HEK293 (cell line): ENCODE results near the gene CCNJL.
A peak's percentile ranks its signal among the peaks of the same experiment; 100 is the strongest.

Source experiments
- GLI4 ChIP-seq: fragments of 450-650 bp; formaldehyde crosslinking; IDR thresholded peaks from 2 replicates; pipeline ENCODE4 v1.5.1; 2016; ENCODE audit warnings: missing biosample characterization, missing genetic modification characterization
- GLIS1 ChIP-seq: fragments of 450-650 bp; formaldehyde crosslinking; IDR thresholded peaks from 2 replicates; pipeline ENCODE4 v1.5.1; 2016; ENCODE audit warnings: missing biosample characterization, missing genetic modification characterization
- KLF9 ChIP-seq: fragments of 450-650 bp; formaldehyde crosslinking; IDR thresholded peaks from 2 replicates; pipeline ENCODE4 v1.5.1; 2016; ENCODE audit warnings: missing biosample characterization, missing genetic modification characterization, low read depth
- MYNN ChIP-seq: fragments of 450-650 bp; formaldehyde crosslinking; IDR thresholded peaks from 2 replicates; pipeline ENCODE4 v1.5.1; 2016; ENCODE audit warnings: missing biosample characterization, missing genetic modification characterization, borderline replicate concordance
- ZBTB48 ChIP-seq: fragments of 450-650 bp; formaldehyde crosslinking; IDR thresholded peaks from 2 replicates; pipeline ENCODE4 v1.5.1; 2016; ENCODE audit warnings: missing biosample characterization, missing genetic modification characterization
- ZBTB7A ChIP-seq: fragments of 450-650 bp; formaldehyde crosslinking; IDR thresholded peaks from 2 replicates; pipeline ENCODE4 v1.5.1; 2016; ENCODE audit warnings: low read depth, missing biosample characterization, missing genetic modification characterization
- ZFP69B ChIP-seq: fragments of 450-650 bp; formaldehyde crosslinking; IDR thresholded peaks from 2 replicates; pipeline ENCODE4 v1.5.1; 2016; ENCODE audit warnings: missing biosample characterization, missing genetic modification characterization
- ZNF114 ChIP-seq: fragments of 450-650 bp; formaldehyde crosslinking; IDR thresholded peaks from 2 replicates; pipeline ENCODE4 v1.5.0; 2017; ENCODE audit warnings: missing biosample characterization, missing genetic modification characterization
- ZNF132 ChIP-seq: fragments of 450-650 bp; formaldehyde crosslinking; IDR thresholded peaks from 2 replicates; pipeline ENCODE4 v1.5.1; 2017; ENCODE audit warnings: missing biosample characterization, missing genetic modification characterization, borderline replicate concordance
- ZNF202 ChIP-seq: fragments of 450-650 bp; formaldehyde crosslinking; IDR thresholded peaks from 2 replicates; pipeline ENCODE4 v1.5.1; 2016; ENCODE audit warnings: missing biosample characterization, missing genetic modification characterization, borderline replicate concordance
- ZNF214 ChIP-seq: fragments of 450-650 bp; formaldehyde crosslinking; IDR thresholded peaks from 2 replicates; pipeline ENCODE4 v1.5.1; 2017; ENCODE audit warnings: missing biosample characterization, mild to moderate bottlenecking, missing genetic modification characterization, borderline replicate concordance
- ZNF350 ChIP-seq: fragments of 450-650 bp; formaldehyde crosslinking; IDR thresholded peaks from 2 replicates; pipeline ENCODE4 v1.5.0; 2017; ENCODE audit warnings: missing biosample characterization, mild to moderate bottlenecking, missing genetic modification characterization
- ZNF600 ChIP-seq: fragments of 450-650 bp; formaldehyde crosslinking; IDR thresholded peaks from 2 replicates; pipeline ENCODE4 v1.5.1; 2016; ENCODE audit warnings: missing biosample characterization, missing genetic modification characterization
- ZNF629 ChIP-seq: fragments of 450-650 bp; formaldehyde crosslinking; IDR thresholded peaks from 2 replicates; pipeline ENCODE4 v1.5.1; 2017; ENCODE audit warnings: missing biosample characterization, missing genetic modification characterization
- ZNF670 ChIP-seq: fragments of 450-650 bp; formaldehyde crosslinking; IDR thresholded peaks from 2 replicates; pipeline ENCODE4 v1.5.1; 2016; ENCODE audit warnings: missing biosample characterization, missing genetic modification characterization, low read depth
- TF ChIP-seq, protein P1 (sequence below): fragments of 450-650 bp; formaldehyde crosslinking; IDR thresholded peaks from 2 replicates; pipeline ENCODE4 v1.5.1; 2016; ENCODE audit warnings: missing biosample characterization, missing genetic modification characterization
- TF ChIP-seq, protein P2 (sequence below): fragments of 450-650 bp; formaldehyde crosslinking; IDR thresholded peaks from 2 replicates; pipeline ENCODE4 v1.5.0; 2017; ENCODE audit warnings: missing biosample characterization, missing genetic modification characterization, borderline replicate concordance
- TF ChIP-seq, protein P3 (sequence below): fragments of 450-650 bp; formaldehyde crosslinking; conservative IDR thresholded peaks from 2 replicates; pipeline ENCODE4 v1.5.1; 2016; ENCODE audit warnings: low read depth, missing biosample characterization, missing genetic modification characterization
- TF ChIP-seq, protein P4 (sequence below): fragments of 450-650 bp; formaldehyde crosslinking; IDR thresholded peaks from 2 replicates; pipeline ENCODE4 v1.5.1; 2016; ENCODE audit warnings: missing biosample characterization, missing genetic modification characterization
- TF ChIP-seq, protein P5 (sequence below): fragments of 450-650 bp; formaldehyde crosslinking; conservative IDR thresholded peaks from 2 replicates; pipeline ENCODE4 v1.5.1; 2016; ENCODE audit warnings: low read depth, missing biosample characterization, missing genetic modification characterization
- TF ChIP-seq, protein P6 (sequence below): fragments of 450-650 bp; formaldehyde crosslinking; IDR thresholded peaks from 2 replicates; pipeline ENCODE4 v1.5.1; 2017; ENCODE audit warnings: missing biosample characterization, missing genetic modification characterization

CCNJL gene

DNA sequence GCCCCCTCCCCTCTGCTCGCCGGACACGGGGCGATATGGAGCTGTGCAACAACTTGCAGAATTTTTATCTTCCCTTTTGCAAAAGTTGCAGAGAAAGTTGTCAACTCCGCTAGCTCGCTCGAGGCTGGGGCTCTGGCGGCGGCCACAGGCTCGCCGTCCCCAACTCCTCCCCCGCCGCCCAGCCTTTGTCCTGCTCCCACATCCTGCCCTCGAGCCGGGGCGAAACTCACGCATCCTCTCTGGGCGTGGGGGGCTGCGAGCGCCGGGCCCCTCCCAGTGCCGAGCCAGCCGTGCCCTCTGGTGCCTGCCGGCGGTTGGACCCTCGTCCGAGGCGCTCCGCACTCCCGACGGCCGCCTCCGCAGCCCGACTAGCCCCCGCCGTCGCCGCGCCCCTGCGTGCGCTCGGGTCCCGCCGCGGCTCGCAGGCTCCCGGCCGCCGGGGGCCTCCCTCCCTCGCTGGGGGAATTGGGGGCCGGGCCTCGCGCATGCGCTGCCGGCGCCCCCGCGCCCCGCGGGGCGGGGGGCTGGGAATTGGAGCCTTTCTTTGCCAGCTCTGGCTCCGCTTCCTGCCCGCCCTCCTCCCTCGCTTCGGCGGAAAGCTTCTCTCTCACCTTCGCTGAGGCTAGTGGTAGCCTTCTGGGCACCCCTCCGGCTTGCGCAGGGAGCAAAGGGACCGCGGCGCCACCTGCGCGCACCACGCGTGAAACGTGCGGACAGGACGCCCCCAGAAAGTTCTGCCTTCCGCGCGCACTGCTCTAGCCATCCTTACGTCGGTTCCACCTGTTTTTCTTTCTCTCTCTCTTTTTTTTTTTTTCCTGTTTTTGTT lies at the start of gene CCNJL (continued):
- TF ChIP-seq, protein P1, sequence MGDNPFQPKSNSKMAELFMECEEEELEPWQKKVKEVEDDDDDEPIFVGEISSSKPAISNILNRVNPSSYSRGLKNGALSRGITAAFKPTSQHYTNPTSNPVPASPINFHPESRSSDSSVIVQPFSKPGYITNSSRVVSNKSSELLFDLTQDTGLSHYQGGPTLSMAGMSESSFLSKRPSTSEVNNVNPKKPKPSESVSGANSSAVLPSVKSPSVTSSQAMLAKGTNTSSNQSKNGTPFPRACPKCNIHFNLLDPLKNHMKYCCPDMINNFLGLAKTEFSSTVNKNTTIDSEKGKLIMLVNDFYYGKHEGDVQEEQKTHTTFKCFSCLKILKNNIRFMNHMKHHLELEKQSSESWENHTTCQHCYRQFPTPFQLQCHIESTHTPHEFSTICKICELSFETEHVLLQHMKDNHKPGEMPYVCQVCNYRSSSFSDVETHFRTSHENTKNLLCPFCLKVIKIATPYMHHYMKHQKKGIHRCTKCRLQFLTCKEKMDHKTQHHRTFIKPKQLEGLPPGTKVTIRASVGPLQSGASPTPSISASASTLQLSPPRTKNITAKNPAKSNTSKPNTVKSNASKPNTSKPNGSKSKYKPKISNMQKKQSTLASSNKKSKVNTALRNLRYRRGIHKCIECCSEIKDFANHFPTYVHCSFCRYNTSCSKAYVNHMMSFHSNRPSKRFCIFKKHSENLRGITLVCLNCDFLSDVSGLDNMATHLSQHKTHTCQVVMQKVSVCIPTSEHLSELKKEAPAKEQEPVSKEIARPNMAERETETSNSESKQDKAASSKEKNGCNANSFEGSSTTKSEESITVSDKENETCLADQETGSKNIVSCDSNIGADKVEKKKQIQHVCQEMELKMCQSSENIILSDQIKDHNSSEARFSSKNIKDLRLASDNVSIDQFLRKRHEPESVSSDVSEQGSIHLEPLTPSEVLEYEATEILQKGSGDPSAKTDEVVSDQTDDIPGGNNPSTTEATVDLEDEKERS (tag by site-specific recombination), result no peak
- TF ChIP-seq ZNF629 (tag by site-specific recombination), result peak; percentile 31; the same call in 1 of the 2 replicates
- TF ChIP-seq ZNF350, result no peak
- no peak for TF ChIP-seq GLI4 (tag by site-specific recombination)
- no peak for TF ChIP-seq ZBTB7A (tag by site-specific recombination)
- TF ChIP-seq, protein P2, sequence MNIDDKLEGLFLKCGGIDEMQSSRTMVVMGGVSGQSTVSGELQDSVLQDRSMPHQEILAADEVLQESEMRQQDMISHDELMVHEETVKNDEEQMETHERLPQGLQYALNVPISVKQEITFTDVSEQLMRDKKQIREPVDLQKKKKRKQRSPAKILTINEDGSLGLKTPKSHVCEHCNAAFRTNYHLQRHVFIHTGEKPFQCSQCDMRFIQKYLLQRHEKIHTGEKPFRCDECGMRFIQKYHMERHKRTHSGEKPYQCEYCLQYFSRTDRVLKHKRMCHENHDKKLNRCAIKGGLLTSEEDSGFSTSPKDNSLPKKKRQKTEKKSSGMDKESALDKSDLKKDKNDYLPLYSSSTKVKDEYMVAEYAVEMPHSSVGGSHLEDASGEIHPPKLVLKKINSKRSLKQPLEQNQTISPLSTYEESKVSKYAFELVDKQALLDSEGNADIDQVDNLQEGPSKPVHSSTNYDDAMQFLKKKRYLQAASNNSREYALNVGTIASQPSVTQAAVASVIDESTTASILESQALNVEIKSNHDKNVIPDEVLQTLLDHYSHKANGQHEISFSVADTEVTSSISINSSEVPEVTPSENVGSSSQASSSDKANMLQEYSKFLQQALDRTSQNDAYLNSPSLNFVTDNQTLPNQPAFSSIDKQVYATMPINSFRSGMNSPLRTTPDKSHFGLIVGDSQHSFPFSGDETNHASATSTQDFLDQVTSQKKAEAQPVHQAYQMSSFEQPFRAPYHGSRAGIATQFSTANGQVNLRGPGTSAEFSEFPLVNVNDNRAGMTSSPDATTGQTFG (tag by site-specific recombination), result no peak
- TF ChIP-seq ZFP69B (tag by site-specific recombination), result peak; percentile 52; the same call in 1 of the 2 replicates
- no peak for TF ChIP-seq ZNF132 (tag by site-specific recombination)
- TF ChIP-seq, protein P3, sequence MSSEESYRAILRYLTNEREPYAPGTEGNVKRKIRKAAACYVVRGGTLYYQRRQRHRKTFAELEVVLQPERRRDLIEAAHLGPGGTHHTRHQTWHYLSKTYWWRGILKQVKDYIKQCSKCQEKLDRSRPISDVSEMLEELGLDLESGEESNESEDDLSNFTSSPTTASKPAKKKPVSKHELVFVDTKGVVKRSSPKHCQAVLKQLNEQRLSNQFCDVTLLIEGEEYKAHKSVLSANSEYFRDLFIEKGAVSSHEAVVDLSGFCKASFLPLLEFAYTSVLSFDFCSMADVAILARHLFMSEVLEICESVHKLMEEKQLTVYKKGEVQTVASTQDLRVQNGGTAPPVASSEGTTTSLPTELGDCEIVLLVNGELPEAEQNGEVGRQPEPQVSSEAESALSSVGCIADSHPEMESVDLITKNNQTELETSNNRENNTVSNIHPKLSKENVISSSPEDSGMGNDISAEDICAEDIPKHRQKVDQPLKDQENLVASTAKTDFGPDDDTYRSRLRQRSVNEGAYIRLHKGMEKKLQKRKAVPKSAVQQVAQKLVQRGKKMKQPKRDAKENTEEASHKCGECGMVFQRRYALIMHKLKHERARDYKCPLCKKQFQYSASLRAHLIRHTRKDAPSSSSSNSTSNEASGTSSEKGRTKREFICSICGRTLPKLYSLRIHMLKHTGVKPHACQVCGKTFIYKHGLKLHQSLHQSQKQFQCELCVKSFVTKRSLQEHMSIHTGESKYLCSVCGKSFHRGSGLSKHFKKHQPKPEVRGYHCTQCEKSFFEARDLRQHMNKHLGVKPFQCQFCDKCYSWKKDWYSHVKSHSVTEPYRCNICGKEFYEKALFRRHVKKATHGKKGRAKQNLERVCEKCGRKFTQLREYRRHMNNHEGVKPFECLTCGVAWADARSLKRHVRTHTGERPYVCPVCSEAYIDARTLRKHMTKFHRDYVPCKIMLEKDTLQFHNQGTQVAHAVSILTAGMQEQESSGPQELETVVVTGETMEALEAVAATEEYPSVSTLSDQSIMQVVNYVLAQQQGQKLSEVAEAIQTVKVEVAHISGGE, result no peak
- peak; percentile 17; the same call in 1 of the 2 replicates for TF ChIP-seq GLIS1 (tag by site-specific recombination)
- TF ChIP-seq, protein P4, sequence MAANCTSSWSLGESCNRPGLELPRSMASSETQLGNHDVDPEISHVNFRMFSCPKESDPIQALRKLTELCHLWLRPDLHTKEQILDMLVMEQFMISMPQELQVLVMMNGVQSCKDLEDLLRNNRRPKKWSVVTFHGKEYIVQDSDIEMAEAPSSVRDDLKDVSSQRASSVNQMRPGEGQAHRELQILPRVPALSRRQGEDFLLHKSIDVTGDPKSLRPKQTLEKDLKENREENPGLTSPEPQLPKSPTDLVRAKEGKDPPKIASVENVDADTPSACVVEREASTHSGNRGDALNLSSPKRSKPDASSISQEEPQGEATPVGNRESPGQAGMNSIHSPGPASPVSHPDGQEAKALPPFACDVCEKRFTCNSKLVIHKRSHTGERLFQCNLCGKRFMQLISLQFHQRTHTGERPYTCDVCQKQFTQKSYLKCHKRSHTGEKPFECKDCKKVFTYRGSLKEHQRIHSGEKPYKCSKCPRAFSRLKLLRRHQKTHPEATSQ (tag by site-specific recombination), result no peak
- no peak for TF ChIP-seq ZNF202 (tag by site-specific recombination)
- TF ChIP-seq, protein P5, sequence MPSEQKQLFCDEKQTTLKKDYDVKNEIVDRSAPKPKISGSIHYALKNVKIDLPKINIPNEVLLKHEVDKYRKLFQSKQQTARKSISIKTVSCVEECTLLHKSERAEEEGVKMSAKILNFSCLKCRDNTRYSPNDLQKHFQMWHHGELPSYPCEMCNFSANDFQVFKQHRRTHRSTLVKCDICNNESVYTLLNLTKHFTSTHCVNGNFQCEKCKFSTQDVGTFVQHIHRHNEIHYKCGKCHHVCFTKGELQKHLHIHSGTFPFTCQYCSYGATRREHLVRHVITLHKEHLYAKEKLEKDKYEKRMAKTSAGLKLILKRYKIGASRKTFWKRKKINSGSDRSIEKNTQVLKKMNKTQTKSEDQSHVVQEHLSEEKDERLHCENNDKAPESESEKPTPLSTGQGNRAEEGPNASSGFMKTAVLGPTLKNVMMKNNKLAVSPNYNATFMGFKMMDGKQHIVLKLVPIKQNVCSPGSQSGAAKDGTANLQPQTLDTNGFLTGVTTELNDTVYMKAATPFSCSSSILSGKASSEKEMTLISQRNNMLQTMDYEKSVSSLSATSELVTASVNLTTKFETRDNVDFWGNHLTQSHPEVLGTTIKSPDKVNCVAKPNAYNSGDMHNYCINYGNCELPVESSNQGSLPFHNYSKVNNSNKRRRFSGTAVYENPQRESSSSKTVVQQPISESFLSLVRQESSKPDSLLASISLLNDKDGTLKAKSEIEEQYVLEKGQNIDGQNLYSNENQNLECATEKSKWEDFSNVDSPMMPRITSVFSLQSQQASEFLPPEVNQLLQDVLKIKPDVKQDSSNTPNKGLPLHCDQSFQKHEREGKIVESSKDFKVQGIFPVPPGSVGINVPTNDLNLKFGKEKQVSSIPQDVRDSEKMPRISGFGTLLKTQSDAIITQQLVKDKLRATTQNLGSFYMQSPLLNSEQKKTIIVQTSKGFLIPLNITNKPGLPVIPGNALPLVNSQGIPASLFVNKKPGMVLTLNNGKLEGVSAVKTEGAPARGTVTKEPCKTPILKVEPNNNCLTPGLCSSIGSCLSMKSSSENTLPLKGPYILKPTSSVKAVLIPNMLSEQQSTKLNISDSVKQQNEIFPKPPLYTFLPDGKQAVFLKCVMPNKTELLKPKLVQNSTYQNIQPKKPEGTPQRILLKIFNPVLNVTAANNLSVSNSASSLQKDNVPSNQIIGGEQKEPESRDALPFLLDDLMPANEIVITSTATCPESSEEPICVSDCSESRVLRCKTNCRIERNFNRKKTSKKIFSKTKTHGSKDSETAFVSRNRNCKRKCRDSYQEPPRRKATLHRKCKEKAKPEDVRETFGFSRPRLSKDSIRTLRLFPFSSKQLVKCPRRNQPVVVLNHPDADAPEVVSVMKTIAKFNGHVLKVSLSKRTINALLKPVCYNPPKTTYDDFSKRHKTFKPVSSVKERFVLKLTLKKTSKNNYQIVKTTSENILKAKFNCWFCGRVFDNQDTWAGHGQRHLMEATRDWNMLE (tag by site-specific recombination), result no peak
- TF ChIP-seq ZBTB48, result 0 out of 2 replicates have a peak, but pooled peaks have one; percentile 34
- TF ChIP-seq, protein P6, sequence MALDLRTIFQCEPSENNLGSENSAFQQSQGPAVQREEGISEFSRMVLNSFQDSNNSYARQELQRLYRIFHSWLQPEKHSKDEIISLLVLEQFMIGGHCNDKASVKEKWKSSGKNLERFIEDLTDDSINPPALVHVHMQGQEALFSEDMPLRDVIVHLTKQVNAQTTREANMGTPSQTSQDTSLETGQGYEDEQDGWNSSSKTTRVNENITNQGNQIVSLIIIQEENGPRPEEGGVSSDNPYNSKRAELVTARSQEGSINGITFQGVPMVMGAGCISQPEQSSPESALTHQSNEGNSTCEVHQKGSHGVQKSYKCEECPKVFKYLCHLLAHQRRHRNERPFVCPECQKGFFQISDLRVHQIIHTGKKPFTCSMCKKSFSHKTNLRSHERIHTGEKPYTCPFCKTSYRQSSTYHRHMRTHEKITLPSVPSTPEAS (tag by site-specific recombination), result no peak
- TF ChIP-seq KLF9 (tag by site-specific recombination), result no peak
- no peak for TF ChIP-seq MYNN (tag by site-specific recombination)
- TF ChIP-seq ZNF600, result peak; percentile 50; the same call in 1 of the 2 replicates
- no peak for TF ChIP-seq ZNF214 (tag by site-specific recombination)
- no peak for TF ChIP-seq ZNF114 (tag by site-specific recombination)
- no peak for TF ChIP-seq ZNF670 (tag by site-specific recombination)
